ENCODE results near the gene TGFB3.

TGFB3 gene

GRCh38 chr14:75961662-75962061, 20.1 kb downstream of the TGFB3 start:
- no CpG with 5 or more reads among the region's 3 CpGs for WGBS, 2 donors (ENCODE audit: extremely low coverage in 2 of 2, insufficient read length in 2 of 2, insufficient replicate concordance in 1 of 2)
- H3K9me3 ChIP-seq (replicated peaks in 1 of 2; ENCODE audit: control insufficient read depth in 2 of 2, insufficient read depth in 1 of 2, low read depth in 1 of 2, low read length in 2 of 2) = no peaks in the 10 kb centered on the region
- H3K36me3 ChIP-seq (replicated peaks in 1 of 2; ENCODE audit: control insufficient read depth in 2 of 2, insufficient read depth in 2 of 2, low read length in 2 of 2) = peaks cover 2 to 5% of the 10 kb centered on the region in 2 donors
- H3K4me1 ChIP-seq (ENCODE audit: control insufficient read depth in 2 of 2, insufficient read depth in 1 of 2, low read depth in 1 of 2, low read length in 2 of 2) = no peaks in the 10 kb centered on the region
- H3K18ac ChIP-seq (ENCODE audit: low read length) = no peak overlapping the region
- no peaks in the 10 kb centered on the region for H3K79me1 ChIP-seq (ENCODE audit: low read depth, low read length)
- no peak overlapping the region for H2BK120ac ChIP-seq (ENCODE audit: low read depth, low read length)
- H2BK12ac ChIP-seq (ENCODE audit: low read length) = no peak overlapping the region
- H3K9ac ChIP-seq (ENCODE audit: low read depth, low read length, poor library complexity) = no peak overlapping the region
- H2AK5ac ChIP-seq (ENCODE audit: low read depth, low read length) = no peak overlapping the region
- H4K91ac ChIP-seq (ENCODE audit: low read depth, low read length, poor library complexity) = no peak overlapping the region
- H3K4ac ChIP-seq (ENCODE audit: low read length) = no peak overlapping the region
- H2BK5ac ChIP-seq (ENCODE audit: low read length) = no peak overlapping the region
- no peak overlapping the region for H3K27ac ChIP-seq (replicated peaks; ENCODE audit: low read length)
- no peak overlapping the region for H3K4me2 ChIP-seq (ENCODE audit: insufficient read depth, low read length, poor library complexity, severe bottlenecking)
- H3K23ac ChIP-seq (ENCODE audit: low read depth, low read length, poor library complexity) = no peak overlapping the region
- no peak overlapping the region for H3K14ac ChIP-seq (ENCODE audit: low read length)
- no peaks in the 10 kb centered on the region for H3K27me3 ChIP-seq (ENCODE audit: control insufficient read depth in 3 of 3, insufficient read depth in 3 of 3, low read depth in 1 of 3, low read length in 3 of 3)
- no peak for DNase-seq (ENCODE audit: low spot score)
- no peak overlapping the region for H2AFZ ChIP-seq (ENCODE audit: low read length)
- no peak overlapping the region for H4K8ac ChIP-seq (ENCODE audit: low read depth, low read length)
- no peak overlapping the region for H3K4me3 ChIP-seq (ENCODE audit: low read length in 2 of 2)
- no peak overlapping the region for H2BK15ac ChIP-seq (ENCODE audit: low read length)

GRCh38 chr14:75960231-75960630, 21.6 kb downstream of the TGFB3 start:
- no CpG with 5 or more reads among the region's 6 CpGs for WGBS, 2 donors (ENCODE audit: extremely low coverage in 2 of 2, insufficient read length in 2 of 2, insufficient replicate concordance in 1 of 2)
- no peak for DNase-seq (ENCODE audit: low spot score)

GRCh38 chr14:75959031-75959430, 22.8 kb downstream of the TGFB3 start:
- Histone ChIP-seq H2AK5ac (ENCODE audit: low read depth, low read length) (no peak overlapping the region), H2BK5ac (ENCODE audit: low read length) (no peak overlapping the region), H3K4me2 (ENCODE audit: insufficient read depth, low read length, poor library complexity, severe bottlenecking) (no peak overlapping the region), H2BK12ac (ENCODE audit: low read length) (no peak overlapping the region), H3K18ac (ENCODE audit: low read length) (no peak overlapping the region), H3K23ac (ENCODE audit: low read depth, low read length, poor library complexity) (no peak overlapping the region), H3K27ac (replicated peaks; ENCODE audit: low read length) (no peak overlapping the region), H3K36me3 (replicated peaks in 1 of 2; ENCODE audit: control insufficient read depth in 2 of 2, insufficient read depth in 2 of 2, low read length in 2 of 2) (peaks cover 5 to 14% of the 10 kb centered on the region in 2 donors), H3K9ac (ENCODE audit: low read depth, low read length, poor library complexity) (no peak overlapping the region), H2BK15ac (ENCODE audit: low read length) (no peak overlapping the region), H3K4me1 (ENCODE audit: control insufficient read depth in 2 of 2, insufficient read depth in 1 of 2, low read depth in 1 of 2, low read length in 2 of 2) (no peaks in the 10 kb centered on the region), H2AFZ (ENCODE audit: low read length) (no peak overlapping the region), H3K4ac (ENCODE audit: low read length) (no peak overlapping the region), H3K27me3 (ENCODE audit: control insufficient read depth in 3 of 3, insufficient read depth in 3 of 3, low read depth in 1 of 3, low read length in 3 of 3) (no peaks in the 10 kb centered on the region), H3K79me1 (ENCODE audit: low read depth, low read length) (no peaks in the 10 kb centered on the region), H2BK120ac (ENCODE audit: low read depth, low read length) (no peak overlapping the region), H4K91ac (ENCODE audit: low read depth, low read length, poor library complexity) (no peak overlapping the region), H4K8ac (ENCODE audit: low read depth, low read length) (no peak overlapping the region), H3K4me3 (ENCODE audit: low read length in 2 of 2) (no peak overlapping the region), H3K14ac (ENCODE audit: low read length) (no peak overlapping the region), H3K9me3 (replicated peaks in 1 of 2; ENCODE audit: control insufficient read depth in 2 of 2, insufficient read depth in 1 of 2, low read depth in 1 of 2, low read length in 2 of 2) (no peaks in the 10 kb centered on the region)
- no CpG with 5 or more reads among the region's 9 CpGs for WGBS, 2 donors (ENCODE audit: extremely low coverage in 2 of 2, insufficient read length in 2 of 2, insufficient replicate concordance in 1 of 2)
- no peak for DNase-seq (ENCODE audit: low spot score)

More at GRCh38 chr14:75960231-75960630, 21.6 kb downstream of the TGFB3 start:
- Histone ChIP-seq H2BK15ac (ENCODE audit: low read length) (no peak overlapping the region), H2AK5ac (ENCODE audit: low read depth, low read length) (no peak overlapping the region), H3K79me1 (ENCODE audit: low read depth, low read length) (no peaks in the 10 kb centered on the region), H3K36me3 (replicated peaks in 1 of 2; ENCODE audit: control insufficient read depth in 2 of 2, insufficient read depth in 2 of 2, low read length in 2 of 2) (peaks cover 4 to 5% of the 10 kb centered on the region in 2 donors), H3K4me1 (ENCODE audit: control insufficient read depth in 2 of 2, insufficient read depth in 1 of 2, low read depth in 1 of 2, low read length in 2 of 2) (no peaks in the 10 kb centered on the region), H3K14ac (ENCODE audit: low read length) (no peak overlapping the region), H3K9ac (ENCODE audit: low read depth, low read length, poor library complexity) (no peak overlapping the region), H2BK12ac (ENCODE audit: low read length) (no peak overlapping the region), H2AFZ (ENCODE audit: low read length) (no peak overlapping the region), H4K91ac (ENCODE audit: low read depth, low read length, poor library complexity) (no peak overlapping the region), H3K27me3 (ENCODE audit: control insufficient read depth in 3 of 3, insufficient read depth in 3 of 3, low read depth in 1 of 3, low read length in 3 of 3) (no peaks in the 10 kb centered on the region), H3K4me3 (ENCODE audit: low read length in 2 of 2) (no peak overlapping the region), H3K23ac (ENCODE audit: low read depth, low read length, poor library complexity) (no peak overlapping the region), H2BK5ac (ENCODE audit: low read length) (no peak overlapping the region), H3K18ac (ENCODE audit: low read length) (no peak overlapping the region), H2BK120ac (ENCODE audit: low read depth, low read length) (no peak overlapping the region), H3K4me2 (ENCODE audit: insufficient read depth, low read length, poor library complexity, severe bottlenecking) (no peak overlapping the region), H3K27ac (replicated peaks; ENCODE audit: low read length) (no peak overlapping the region), H4K8ac (ENCODE audit: low read depth, low read length) (no peak overlapping the region), H3K4ac (ENCODE audit: low read length) (no peak overlapping the region), H3K9me3 (replicated peaks in 1 of 2; ENCODE audit: control insufficient read depth in 2 of 2, insufficient read depth in 1 of 2, low read depth in 1 of 2, low read length in 2 of 2) (no peaks in the 10 kb centered on the region)

GRCh38 chr14:75952489-75952888, 29.3 kb downstream of the TGFB3 start:
- peaks cover 3 to 12% of the 10 kb centered on the region in 2 donors for H3K36me3 ChIP-seq (replicated peaks in 1 of 2; ENCODE audit: control insufficient read depth in 2 of 2, insufficient read depth in 2 of 2, low read length in 2 of 2)
- no peak overlapping the region for H3K14ac ChIP-seq (ENCODE audit: low read length)
- H3K4ac ChIP-seq (ENCODE audit: low read length) = no peak overlapping the region
- H3K9me3 ChIP-seq (replicated peaks in 1 of 2; ENCODE audit: control insufficient read depth in 2 of 2, insufficient read depth in 1 of 2, low read depth in 1 of 2, low read length in 2 of 2) = peaks cover 2 to 4% of the 10 kb centered on the region in 2 donors
- H3K4me1 ChIP-seq (ENCODE audit: control insufficient read depth in 2 of 2, insufficient read depth in 1 of 2, low read depth in 1 of 2, low read length in 2 of 2) = no peaks in the 10 kb centered on the region
- DNase-seq (ENCODE audit: low spot score) = no peak
- no peak overlapping the region for H3K27ac ChIP-seq (replicated peaks; ENCODE audit: low read length)
- H4K8ac ChIP-seq (ENCODE audit: low read depth, low read length) = no peak overlapping the region
- H2BK12ac ChIP-seq (ENCODE audit: low read length) = no peak overlapping the region
- no peak overlapping the region for H2BK5ac ChIP-seq (ENCODE audit: low read length)
- no peak overlapping the region for H4K91ac ChIP-seq (ENCODE audit: low read depth, low read length, poor library complexity)
- no peak overlapping the region for H3K4me2 ChIP-seq (ENCODE audit: insufficient read depth, low read length, poor library complexity, severe bottlenecking)
- H3K79me1 ChIP-seq (ENCODE audit: low read depth, low read length) = no peaks in the 10 kb centered on the region
- no peak overlapping the region for H2BK120ac ChIP-seq (ENCODE audit: low read depth, low read length)
- H3K18ac ChIP-seq (ENCODE audit: low read length) = no peak overlapping the region
- H3K23ac ChIP-seq (ENCODE audit: low read depth, low read length, poor library complexity) = no peak overlapping the region
- no peak overlapping the region for H3K4me3 ChIP-seq (ENCODE audit: low read length in 2 of 2)
- H2AFZ ChIP-seq (ENCODE audit: low read length) = no peak overlapping the region
- H3K27me3 ChIP-seq (ENCODE audit: control insufficient read depth in 3 of 3, insufficient read depth in 3 of 3, low read depth in 1 of 3, low read length in 3 of 3) = no peaks in the 10 kb centered on the region
- no CpG with 5 or more reads among the region's 3 CpGs for WGBS, 2 donors (ENCODE audit: extremely low coverage in 2 of 2, insufficient read length in 2 of 2, insufficient replicate concordance in 1 of 2)
- no peak overlapping the region for H2AK5ac ChIP-seq (ENCODE audit: low read depth, low read length)
- H3K9ac ChIP-seq (ENCODE audit: low read depth, low read length, poor library complexity) = no peak overlapping the region
- no peak overlapping the region for H2BK15ac ChIP-seq (ENCODE audit: low read length)
